NB4 (cell line): Measurements from ENCODE around the gene TMEM135.

ENCODE experiments used
- DNase-seq: peaks from one replicate; pipeline ENCODE4 v3.0.0; 2010; ENCODE audit warnings: low read depth
- H3K4me3 ChIP-seq: one replicate; pipeline ENCODE4 v1.5.1; 2011; ENCODE audit warnings: mild to moderate bottlenecking, low read depth, low read length, moderate library complexity
- CTCF ChIP-seq: IDR thresholded peaks from one replicate; pipeline ENCODE4 v1.5.1; 2012; ENCODE audit warnings: low read depth, low read length
- MAX ChIP-seq: IDR thresholded peaks from 2 replicates; pipeline ENCODE4 v1.6.1; 2011; ENCODE audit warnings: low read depth, low read length
- MYC ChIP-seq: IDR thresholded peaks from 2 replicates; pipeline ENCODE4 v1.6.1; 2011; ENCODE audit warnings: low read depth, low read length
- POLR2A ChIP-seq: IDR thresholded peaks from 2 replicates; pipeline ENCODE4 v1.6.1; 2011; ENCODE audit warnings: mild to moderate bottlenecking; ENCODE audit not compliant: insufficient read length; ENCODE audit errors: extremely low read depth

The TMEM135 gene

DNA sequence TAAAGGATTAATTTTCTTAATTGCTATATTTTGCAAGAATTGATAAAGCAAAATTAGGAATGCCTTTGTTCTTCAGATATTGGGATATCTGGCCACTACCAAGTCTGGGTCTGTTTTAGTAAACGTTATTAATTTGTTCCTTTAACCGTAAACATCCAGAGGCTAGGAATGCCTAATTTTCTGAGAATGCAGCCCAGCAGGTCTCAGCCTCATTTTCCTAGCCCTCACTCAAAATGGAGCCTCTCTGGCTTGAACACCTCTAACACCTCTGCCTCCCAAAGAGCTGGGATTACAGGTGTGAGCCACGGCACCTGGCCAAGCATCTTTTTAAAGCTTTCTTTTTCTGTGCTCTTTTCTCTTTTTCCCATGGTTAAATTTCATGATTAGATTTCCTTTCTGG lies 18.4 kb downstream of the TMEM135 start:
- no peak overlapping the region for H3K4me3 ChIP-seq
- no peak for DNase-seq
- no peak for TF ChIP-seq MAX
- no peak for TF ChIP-seq MYC
- no peak for TF ChIP-seq CTCF
- no peak for TF ChIP-seq POLR2A

DNA sequence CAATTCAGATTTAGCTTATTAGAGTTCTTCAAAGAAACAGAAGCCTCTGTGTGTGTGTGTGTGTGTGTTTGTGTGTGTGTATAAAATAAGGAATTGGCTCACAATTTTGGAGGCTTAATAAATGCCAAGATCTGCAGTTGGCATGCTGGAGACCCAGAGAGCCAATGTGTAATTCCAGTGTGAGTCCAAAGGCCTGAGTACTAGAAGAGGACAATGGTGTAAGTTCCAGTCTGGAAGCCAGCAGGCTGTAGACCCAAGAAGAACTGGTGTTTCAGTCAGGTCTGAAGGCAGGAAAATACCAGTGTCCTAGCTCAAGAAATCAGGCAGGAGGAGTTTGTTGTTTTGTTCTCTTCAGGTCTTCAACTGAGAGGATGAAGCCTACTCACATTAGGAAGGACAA lies 20.0 kb downstream of the TMEM135 start:
- TF ChIP-seq POLR2A, result no peak
- TF ChIP-seq MAX, result no peak
- TF ChIP-seq MYC, result no peak
- TF ChIP-seq CTCF, result no peak
- no peak for DNase-seq

DNA sequence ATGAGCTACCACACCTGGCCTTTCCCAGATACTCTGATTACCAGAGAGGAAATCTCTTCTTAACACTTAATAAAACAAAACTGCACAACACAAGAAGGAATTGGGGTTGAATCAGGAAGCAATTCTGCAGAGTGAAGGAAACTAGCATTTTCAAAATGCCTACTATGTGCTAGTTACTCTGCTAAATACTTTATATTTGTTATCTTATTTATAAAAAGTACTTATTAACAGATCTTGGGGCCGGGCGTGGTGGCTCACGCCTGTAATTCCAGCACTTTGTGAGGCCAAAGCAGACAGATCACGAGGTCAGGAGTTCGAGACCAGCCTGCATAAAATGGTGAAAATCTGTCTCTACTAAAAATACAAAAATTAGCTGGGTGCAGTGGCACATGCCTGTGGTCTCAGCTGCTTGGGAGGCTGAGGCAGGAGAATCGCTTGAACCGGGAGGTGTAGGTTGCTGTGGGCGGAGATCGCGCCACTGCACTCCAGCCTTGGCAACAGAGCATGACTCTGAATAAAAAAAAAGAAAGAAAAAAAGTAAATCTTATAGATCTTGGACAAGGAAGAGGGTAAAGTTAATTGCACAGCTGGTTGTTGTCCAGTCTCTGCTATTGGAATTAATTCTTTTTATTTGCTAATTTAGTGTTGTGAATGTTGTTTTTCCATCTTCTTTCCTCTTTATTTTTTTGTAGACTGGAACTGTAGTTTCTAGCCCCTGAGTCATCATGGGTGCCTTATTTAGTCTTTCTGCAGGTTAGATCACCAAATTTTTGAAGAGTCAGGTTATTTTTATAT lies 22.1 kb downstream of the TMEM135 start:
- TF ChIP-seq MAX, result no peak
- no peak for TF ChIP-seq CTCF
- TF ChIP-seq MYC, result no peak
- no peak for TF ChIP-seq POLR2A
- no peak overlapping the region for H3K4me3 ChIP-seq
- no peak for DNase-seq

More for the DNA sequence above, 20.0 kb downstream of the TMEM135 start:
- no peak overlapping the region for H3K4me3 ChIP-seq

DNA sequence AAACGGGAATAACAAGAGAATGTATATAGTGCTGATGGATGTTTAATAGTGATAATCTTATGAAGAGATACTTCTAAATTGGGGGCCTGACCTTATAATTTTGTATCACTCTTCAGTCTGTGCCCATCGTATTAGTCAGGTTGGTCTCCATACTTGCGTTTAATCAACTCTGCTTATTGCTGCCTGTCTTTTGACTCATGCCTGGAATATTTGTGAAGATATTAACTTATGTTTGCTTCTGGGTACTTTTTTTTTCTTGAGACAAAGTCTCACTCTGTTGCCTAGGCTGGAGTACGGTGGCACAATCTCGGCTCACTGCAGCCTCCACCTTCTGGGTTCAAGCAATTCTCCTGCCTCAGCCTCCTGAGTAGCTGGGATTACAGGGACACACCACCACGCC lies 24.0 kb downstream of the TMEM135 start:
- TF ChIP-seq POLR2A, result no peak
- no peak for TF ChIP-seq MYC
- TF ChIP-seq CTCF, result no peak
- TF ChIP-seq MAX, result no peak
- no peak overlapping the region for H3K4me3 ChIP-seq
- DNase-seq, result no peak

DNA sequence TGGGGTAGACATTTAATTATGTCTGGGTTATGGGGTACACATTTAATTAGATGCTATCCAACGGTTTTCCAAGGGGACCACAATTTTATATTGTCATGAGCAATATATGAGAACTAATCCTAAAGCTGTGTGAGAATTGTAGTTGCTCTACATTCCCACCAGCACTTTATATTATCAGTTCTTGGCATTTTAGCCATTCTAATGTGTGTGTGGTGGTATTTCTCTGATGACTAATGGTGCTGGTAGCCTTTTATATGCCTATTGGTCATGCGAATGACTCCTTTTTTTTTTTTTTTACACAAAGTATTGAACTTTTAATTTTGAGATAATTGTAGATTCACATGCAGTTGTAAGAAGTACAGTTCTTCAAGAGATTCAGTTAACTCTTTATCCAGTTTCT lies 26.2 kb downstream of the TMEM135 start:
- TF ChIP-seq MAX (no peak), MYC (no peak), POLR2A (no peak), CTCF (no peak)
- no peak for DNase-seq
- H3K4me3 ChIP-seq, result no peak overlapping the region
